CD4-positive, alpha-beta T cell treated with Interleukin-17A for 1 hour (primary cell): Measurements from ENCODE around the gene PHTF1.
"Not testable (repeated sequence)": the region's sequence is repeated elsewhere in the genome, so short reads cannot be mapped to it uniquely, and the experiment has no call there.

Experiments
- DNase-seq: peaks from one replicate; pipeline ENCODE4 v3.0.0-alpha.2; 2020

The PHTF1 gene

GRCh38 chr1:113717506-113717905 lies 41.8 kb downstream of the PHTF1 start:
- not testable (repeated sequence) for DNase-seq

GRCh38 chr1:113714606-113715269 lies 44.5 kb downstream of the PHTF1 start:
- DNase-seq: no peak

GRCh38 chr1:113701429-113701828 lies 57.9 kb downstream of the PHTF1 start:
- no peak for DNase-seq

DNA sequence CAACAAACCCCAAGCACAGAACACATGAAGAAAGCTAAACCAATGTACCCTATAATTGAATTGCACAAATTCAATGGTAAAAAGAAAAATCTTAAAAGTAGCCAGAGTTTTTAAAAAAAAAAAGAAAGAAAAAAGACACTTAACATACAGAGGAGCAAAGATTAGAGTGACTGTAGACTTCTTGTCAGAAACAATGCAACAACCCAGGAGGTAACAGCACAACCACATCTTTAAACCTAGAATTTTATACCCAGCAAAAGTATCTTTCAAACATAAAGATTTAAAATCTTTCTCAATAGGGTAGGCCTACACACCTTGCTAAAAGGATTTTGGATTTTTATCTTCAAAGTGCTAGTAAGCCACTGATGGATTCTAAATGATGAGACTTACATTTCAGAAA lies 64.4 kb downstream of the PHTF1 start:
- no peak for DNase-seq

DNA sequence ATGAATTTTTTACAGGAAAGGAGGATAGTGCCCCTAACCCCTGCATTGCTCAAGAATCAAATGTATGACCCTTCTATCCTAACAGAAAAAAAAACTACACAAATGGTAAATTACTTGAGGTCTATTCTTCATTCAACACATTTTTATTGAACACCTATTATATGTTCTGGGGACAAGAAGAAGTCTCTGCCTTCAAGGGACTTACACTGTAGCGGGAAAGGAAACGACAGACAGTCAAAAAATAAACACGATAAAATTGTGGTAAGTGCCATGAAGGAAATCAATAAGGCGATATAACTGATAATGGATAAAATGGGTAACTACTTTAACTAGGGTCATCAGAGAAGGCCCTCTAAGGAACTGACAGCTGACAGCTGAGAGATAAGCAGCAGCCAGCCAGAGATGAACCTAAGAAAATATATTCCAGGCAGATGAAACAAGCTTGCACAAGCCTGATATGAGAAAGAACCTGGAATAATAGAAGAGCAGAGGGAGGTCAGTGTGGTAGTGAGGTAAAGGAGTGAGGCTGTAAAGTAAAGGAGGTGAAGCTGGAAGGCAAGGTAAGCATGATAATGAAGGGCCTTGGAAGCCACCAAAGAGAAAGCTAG lies 66.4 kb downstream of the PHTF1 start:
- DNase-seq: no peak

DNA sequence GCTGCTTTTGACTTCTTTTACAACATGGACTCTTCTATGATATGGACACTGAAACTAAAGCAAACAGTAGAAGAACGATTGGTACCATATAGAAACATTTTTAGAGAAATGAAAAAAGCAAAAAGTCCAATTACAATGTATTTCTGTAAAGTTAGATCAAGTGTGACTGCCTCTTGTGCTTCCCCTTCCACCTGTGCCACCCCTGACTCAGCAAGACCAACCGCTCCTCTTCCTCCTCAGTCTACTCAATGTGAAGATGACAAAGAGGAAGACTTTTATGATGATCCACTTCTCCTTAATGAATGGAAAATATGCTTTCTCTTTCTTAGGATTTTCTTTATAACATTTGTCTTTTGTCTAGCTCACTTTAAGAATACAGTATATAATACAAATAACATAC lies 66.9 kb downstream of the PHTF1 start:
- DNase-seq: no peak

- no peak for DNase-seq
Measured at GRCh38 chr1:113691184-113691583, 68.1 kb downstream of the PHTF1 start.

DNA sequence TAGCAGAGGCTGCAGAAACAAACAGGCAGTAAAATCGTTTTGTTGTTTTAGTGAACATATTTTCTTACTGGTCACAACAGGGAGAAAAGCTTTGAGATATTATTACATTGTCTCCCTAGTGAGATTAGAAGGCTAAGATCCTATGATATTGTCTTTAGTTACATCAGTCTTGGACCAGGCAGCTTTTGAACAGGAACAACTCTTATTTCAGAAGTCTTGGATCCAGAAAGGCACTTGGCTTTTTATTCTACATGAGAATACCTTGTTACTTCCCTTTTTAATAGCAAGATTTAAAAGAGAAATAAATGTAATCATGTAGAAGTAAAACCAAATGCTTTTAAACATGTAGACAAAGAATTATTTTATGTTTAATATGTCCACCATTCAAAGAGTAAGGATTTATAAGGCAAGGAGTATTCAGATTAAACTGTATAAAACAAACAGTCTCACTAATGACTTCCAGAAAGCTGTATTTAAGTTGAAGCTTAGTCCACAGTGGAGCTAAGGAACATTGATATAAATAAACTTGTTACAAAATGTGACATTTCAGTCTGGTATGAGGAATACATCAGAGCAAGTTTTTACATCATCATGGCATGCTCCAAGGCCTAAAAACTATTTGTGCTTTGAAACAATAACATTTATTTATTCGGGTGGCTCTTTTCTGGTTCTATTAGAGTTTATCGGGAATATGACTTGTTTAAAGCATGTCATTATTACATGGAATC lies 72.2 kb downstream of the PHTF1 start:
- DNase-seq: no peak

GRCh38 chr1:113684153-113684541 lies 75.1 kb downstream of the PHTF1 start:
- DNase-seq: no peak

- no peak for DNase-seq
Measured at GRCh38 chr1:113683384-113684152, 75.7 kb downstream of the PHTF1 start.

GRCh38 chr1:113681596-113682337 lies 77.5 kb downstream of the PHTF1 start:
- no peak for DNase-seq

- DNase-seq: no peak
Measured at GRCh38 chr1:113678159-113678469, 81.2 kb downstream of the PHTF1 start.

GRCh38 chr1:113677250-113678158 lies 81.8 kb downstream of the PHTF1 start:
- DNase-seq: peak; percentile 50

GRCh38 chr1:113676524-113676923 lies 82.8 kb downstream of the PHTF1 start:
- DNase-seq: no peak

GRCh38 chr1:113675302-113675701 lies 84.0 kb downstream of the PHTF1 start:
- DNase-seq: no peak

GRCh38 chr1:113674591-113674990 lies 84.7 kb downstream of the PHTF1 start:
- DNase-seq: no peak

DNA sequence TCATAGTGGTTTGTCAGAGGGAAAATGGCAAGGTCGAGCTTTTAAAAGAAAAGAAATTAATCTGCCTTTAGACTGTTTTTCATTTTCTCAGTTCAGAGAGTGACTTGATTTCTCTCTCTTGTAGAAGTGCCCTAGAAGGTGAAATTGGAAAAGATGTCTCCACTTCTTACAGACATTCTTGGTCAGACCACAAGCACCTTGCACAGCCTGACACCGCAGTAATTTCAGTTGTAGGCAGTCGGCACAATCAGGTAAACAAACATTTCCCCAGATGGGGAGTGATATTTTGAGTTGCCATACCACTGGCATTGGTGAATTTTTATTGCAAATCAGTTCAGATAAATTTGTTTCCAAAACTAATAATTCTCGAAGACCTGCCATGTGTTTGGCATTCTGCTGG lies 86.8 kb downstream of the PHTF1 start:
- DNase-seq: no peak

DNA sequence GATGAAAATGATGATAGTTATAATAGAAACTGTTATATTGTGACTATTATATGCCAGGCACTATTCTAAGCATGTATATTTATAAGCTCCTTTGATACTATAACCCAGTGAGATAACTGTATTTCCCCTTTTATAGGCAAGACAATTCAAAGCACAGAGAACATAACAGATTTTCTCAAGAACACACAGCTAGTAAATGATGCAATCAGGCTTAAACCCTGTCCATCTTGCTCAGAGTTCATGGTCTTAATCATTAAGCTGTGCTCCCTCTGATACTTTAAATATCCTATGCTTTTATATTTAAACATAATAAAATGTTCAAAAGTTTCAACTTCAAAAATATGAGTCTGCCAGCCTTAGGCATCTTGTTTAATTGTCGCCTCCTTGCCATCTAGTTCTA lies 88.6 kb downstream of the PHTF1 start:
- DNase-seq: no peak

DNA sequence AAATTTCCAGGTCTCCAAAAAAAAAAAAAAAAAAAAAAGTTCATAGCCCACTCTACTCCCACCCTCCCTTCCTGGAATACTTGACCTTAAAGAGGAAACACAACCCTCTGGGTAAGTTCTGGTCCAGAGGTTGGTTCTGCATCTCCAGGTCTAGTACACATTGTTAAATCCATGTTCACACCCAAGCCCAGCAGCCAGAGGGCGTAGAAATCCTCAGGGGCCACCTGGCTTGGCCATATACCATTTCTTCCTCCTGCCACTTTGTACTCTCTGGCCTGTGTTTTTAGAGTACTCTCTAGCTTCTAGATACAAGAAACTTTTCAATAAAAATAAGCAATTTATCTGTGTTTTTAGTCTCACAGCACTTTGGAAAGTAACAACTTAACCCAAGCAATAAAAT lies 89.3 kb downstream of the PHTF1 start:
- DNase-seq: no peak

- DNase-seq: no peak
Measured at GRCh38 chr1:113666126-113666525, 93.2 kb downstream of the PHTF1 start.

DNA sequence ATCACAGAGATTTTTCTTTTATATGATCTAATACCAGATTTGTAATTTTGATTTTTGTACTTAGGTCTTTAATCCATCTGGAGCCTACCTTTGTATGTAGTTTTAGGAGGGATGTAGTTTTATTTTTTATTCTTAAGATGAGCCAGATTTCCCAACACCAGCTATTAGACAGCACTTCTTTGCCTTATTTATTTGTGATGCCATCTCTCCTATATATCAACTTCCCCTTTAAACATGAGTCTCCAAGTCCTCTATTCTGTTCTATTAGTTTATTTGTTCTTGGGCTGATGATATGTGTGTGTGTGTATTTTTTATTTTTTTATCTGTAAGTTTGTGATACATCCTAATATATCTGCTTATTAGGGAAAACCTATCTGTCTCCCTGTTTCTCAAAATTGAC lies 94.2 kb downstream of the PHTF1 start:
- no peak for DNase-seq
